ENCODE results near the gene NAA40. TPM values are rescaled to one million over a fixed set of nuclear protein-coding genes. Genes with fewer than 3 reads are reported as not detected.

Gene NAA40
- total and polyA plus RNA-seq, 10 of the 15 experiments (the other 5 are each of a cell fraction or from before 2014, with no cell fraction given): 4.8 to 31.6 (median 22.2) TPM

DNA sequence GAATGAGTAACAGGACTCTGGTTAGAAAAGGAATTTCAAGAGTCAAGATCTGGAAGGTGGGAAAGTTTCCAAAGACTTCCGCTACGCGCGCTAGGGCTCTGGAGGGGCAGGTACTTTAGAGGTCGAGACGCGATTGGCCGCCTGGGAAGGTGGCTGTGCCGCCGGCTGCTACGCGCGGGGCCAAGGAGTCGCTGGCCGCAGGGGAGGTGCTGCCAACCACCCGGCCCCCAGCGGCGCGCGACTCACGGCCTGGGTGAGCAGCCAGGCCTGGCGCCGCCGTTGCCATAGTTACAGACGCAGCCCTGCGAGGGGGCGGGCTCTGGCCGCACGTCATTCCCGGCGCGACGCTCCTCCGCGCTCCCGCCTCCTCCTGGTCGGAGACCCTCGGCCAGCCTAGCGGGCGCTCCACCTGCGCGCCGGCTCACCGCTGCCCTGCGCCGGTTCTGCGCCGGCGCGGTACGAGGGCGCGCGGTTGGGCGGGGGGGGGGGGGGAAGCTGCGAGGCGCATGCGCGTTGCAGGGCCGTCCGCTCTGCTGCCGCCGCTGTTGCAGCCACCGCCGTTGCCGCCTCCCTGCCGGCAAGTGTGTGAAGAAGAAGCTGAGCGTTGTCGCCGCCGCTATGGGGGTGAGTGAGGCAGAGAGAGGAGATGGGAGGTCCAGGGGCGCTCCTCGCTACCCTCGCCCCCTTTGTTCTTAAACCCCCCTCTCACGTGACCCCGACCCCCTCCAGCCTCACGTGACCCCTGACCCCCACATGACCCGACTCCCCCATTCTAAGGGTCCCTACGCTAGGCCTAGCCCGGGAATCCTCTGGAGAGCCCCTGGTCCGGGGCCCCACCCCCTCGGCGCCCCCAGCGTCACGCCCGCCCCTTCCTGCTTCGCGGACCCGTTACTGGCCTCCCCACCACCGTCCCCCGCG, at the start of gene NAA40 (continued):
- TF ChIP-seq, protein P1, sequence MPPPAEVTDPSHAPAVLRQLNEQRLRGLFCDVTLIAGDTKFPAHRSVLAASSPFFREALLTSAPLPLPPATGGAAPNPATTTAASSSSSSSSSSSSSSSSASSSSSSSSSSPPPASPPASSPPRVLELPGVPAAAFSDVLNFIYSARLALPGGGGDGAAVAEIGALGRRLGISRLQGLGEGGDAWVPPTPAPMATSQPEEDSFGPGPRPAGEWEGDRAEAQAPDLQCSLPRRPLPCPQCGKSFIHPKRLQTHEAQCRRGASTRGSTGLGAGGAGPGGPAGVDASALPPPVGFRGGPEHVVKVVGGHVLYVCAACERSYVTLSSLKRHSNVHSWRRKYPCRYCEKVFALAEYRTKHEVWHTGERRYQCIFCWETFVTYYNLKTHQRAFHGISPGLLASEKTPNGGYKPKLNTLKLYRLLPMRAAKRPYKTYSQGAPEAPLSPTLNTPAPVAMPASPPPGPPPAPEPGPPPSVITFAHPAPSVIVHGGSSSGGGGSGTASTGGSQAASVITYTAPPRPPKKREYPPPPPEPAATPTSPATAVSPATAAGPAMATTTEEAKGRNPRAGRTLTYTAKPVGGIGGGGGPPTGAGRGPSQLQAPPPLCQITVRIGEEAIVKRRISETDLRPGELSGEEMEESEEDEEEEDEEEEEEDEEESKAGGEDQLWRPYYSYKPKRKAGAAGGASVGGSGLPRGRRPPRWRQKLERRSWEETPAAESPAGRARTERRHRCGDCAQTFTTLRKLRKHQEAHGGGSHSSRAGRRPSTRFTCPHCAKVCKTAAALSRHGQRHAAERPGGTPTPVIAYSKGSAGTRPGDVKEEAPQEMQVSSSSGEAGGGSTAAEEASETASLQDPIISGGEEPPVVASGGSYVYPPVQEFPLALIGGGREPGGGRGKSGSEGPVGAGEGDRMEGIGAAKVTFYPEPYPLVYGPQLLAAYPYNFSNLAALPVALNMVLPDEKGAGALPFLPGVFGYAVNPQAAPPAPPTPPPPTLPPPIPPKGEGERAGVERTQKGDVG (CRISPR knock-in tag; IDR thresholded peaks at IDR 0.05): no peak
- TF ChIP-seq, protein P2, sequence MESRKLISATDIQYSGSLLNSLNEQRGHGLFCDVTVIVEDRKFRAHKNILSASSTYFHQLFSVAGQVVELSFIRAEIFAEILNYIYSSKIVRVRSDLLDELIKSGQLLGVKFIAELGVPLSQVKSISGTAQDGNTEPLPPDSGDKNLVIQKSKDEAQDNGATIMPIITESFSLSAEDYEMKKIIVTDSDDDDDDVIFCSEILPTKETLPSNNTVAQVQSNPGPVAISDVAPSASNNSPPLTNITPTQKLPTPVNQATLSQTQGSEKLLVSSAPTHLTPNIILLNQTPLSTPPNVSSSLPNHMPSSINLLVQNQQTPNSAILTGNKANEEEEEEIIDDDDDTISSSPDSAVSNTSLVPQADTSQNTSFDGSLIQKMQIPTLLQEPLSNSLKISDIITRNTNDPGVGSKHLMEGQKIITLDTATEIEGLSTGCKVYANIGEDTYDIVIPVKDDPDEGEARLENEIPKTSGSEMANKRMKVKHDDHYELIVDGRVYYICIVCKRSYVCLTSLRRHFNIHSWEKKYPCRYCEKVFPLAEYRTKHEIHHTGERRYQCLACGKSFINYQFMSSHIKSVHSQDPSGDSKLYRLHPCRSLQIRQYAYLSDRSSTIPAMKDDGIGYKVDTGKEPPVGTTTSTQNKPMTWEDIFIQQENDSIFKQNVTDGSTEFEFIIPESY (IDR thresholded peaks at IDR 0.05): no peak
- 0 out of 2 replicates have a peak, but pooled peaks have one; percentile 5 for TF ChIP-seq TCF12 (IDR thresholded peaks at IDR 0.05; ENCODE audit: low read depth, low read length)
- TF ChIP-seq, protein P3, sequence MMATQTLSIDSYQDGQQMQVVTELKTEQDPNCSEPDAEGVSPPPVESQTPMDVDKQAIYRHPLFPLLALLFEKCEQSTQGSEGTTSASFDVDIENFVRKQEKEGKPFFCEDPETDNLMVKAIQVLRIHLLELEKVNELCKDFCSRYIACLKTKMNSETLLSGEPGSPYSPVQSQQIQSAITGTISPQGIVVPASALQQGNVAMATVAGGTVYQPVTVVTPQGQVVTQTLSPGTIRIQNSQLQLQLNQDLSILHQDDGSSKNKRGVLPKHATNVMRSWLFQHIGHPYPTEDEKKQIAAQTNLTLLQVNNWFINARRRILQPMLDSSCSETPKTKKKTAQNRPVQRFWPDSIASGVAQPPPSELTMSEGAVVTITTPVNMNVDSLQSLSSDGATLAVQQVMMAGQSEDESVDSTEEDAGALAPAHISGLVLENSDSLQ (IDR thresholded peaks at IDR 0.05): no peak
- no peak for TF ChIP-seq YBX1 (IDR thresholded peaks at IDR 0.05)
- TF ChIP-seq BCL11A (IDR thresholded peaks at IDR 0.05; ENCODE audit: low read depth, low read length): no peak
- TF ChIP-seq, protein P4, sequence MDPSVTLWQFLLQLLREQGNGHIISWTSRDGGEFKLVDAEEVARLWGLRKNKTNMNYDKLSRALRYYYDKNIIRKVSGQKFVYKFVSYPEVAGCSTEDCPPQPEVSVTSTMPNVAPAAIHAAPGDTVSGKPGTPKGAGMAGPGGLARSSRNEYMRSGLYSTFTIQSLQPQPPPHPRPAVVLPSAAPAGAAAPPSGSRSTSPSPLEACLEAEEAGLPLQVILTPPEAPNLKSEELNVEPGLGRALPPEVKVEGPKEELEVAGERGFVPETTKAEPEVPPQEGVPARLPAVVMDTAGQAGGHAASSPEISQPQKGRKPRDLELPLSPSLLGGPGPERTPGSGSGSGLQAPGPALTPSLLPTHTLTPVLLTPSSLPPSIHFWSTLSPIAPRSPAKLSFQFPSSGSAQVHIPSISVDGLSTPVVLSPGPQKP (IDR thresholded peaks at IDR 0.05; ENCODE audit: low read depth, low read length): peak; percentile 27; the same call in 1 of the 2 replicates
- TF ChIP-seq SIX5 (IDR thresholded peaks at IDR 0.05; ENCODE audit: low read depth, low read length, severe bottlenecking): peak; percentile 35
- TF ChIP-seq ASH2L (IDR thresholded peaks at IDR 0.05; ENCODE audit: borderline replicate concordance, low read depth): no peak
- peak; percentile 87 to 94 for TF ChIP-seq BHLHE40 (IDR thresholded peaks at IDR 0.05; ENCODE audit: borderline replicate concordance in 1 of 2, low read depth in 2 of 2, low read length in 1 of 2)
- no peak for TF ChIP-seq CBX5 (IDR thresholded peaks at IDR 0.05; ENCODE audit: low read depth)
- TF ChIP-seq, protein P5, sequence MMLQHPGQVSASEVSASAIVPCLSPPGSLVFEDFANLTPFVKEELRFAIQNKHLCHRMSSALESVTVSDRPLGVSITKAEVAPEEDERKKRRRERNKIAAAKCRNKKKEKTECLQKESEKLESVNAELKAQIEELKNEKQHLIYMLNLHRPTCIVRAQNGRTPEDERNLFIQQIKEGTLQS (IDR thresholded peaks at IDR 0.05; ENCODE audit: borderline replicate concordance, extremely low read depth, low read depth, low read length): peak; percentile 83
- no peak for TF ChIP-seq POLR2AphosphoS2 (IDR thresholded peaks at IDR 0.05; ENCODE audit: low read depth, low read length)
- TF ChIP-seq BACH1 (IDR thresholded peaks at IDR 0.05; ENCODE audit: borderline replicate concordance): no peak
- TF ChIP-seq, protein P6, sequence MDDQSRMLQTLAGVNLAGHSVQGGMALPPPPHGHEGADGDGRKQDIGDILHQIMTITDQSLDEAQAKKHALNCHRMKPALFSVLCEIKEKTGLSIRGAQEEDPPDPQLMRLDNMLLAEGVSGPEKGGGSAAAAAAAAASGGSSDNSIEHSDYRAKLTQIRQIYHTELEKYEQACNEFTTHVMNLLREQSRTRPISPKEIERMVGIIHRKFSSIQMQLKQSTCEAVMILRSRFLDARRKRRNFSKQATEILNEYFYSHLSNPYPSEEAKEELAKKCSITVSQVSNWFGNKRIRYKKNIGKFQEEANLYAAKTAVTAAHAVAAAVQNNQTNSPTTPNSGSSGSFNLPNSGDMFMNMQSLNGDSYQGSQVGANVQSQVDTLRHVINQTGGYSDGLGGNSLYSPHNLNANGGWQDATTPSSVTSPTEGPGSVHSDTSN (IDR thresholded peaks at IDR 0.05; ENCODE audit: insufficient replicate concordance, low read depth, low read length): no peak
- no peak for TF ChIP-seq SMARCA5 (IDR thresholded peaks at IDR 0.05)
- peak; percentile 80 for TF ChIP-seq HCFC1 (IDR thresholded peaks at IDR 0.05; ENCODE audit: low read length)
- TF ChIP-seq SIN3A (IDR thresholded peaks at IDR 0.05; ENCODE audit: low read depth, low read length): peak; percentile 96
- peak; percentile 76 for TF ChIP-seq POLR2A (IDR thresholded peaks at IDR 0.05; ENCODE audit: low read depth, low read length)
- TF ChIP-seq SP1 (IDR thresholded peaks at IDR 0.05; ENCODE audit: low read depth, low read length): peak; percentile 80

Data from GM12878 (cell line).